Activated T-cell treated with anti-CD3 and anti-CD28 coated beads for 48 hours (primary cell): ENCODE data around the gene BIRC2.
"Not testable (repeated sequence)": the region's sequence is repeated elsewhere in the genome, so short reads cannot be mapped to it uniquely, and the experiment has no call there.

Experiments used
- DNase-seq: peaks from one replicate; pipeline ENCODE4 v3.0.0-alpha.2; 2020; ENCODE audit warnings: low read depth

The BIRC2 gene

DNA sequence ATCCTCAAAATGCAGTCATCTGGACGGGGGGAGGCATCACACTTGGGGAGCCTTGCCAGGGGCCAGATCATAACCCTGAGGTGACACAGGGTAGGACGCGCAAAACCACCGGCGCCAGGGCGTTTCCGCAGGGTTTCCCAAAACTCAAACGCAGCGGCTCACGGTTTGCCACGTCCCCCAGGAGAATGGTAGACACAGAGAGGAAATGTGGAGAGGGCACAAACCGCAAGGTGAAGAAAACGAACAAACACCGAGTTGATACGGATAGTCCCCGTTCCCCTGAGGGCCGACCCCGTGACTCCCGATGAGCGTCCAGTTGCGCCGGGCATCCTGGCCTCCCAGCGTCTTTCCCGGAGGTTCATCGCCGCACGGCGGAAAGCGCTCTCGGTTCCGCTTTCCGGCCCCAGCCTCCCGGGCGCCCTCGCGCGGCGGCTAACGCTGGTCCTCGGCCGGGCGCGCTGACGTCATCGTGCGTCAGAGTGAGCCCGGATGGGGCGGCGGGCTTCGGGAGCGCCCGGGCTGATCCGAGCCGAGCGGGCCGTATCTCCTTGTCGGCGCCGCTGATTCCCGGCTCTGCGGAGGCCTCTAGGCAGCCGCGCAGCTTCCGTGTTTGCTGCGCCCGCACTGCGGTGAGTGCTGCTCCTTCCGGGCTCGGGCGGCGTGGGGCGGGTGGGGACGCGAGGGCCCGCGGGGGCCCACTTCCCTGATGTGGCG lies at the start of gene BIRC2:
TSS of gene BIRC2 (plus strand) at position 467 of the 714 bp plus-strand sequence. CDS start 2,641 bp downstream, outside the sequence.
- DNase-seq, result peak; percentile 98

DNA sequence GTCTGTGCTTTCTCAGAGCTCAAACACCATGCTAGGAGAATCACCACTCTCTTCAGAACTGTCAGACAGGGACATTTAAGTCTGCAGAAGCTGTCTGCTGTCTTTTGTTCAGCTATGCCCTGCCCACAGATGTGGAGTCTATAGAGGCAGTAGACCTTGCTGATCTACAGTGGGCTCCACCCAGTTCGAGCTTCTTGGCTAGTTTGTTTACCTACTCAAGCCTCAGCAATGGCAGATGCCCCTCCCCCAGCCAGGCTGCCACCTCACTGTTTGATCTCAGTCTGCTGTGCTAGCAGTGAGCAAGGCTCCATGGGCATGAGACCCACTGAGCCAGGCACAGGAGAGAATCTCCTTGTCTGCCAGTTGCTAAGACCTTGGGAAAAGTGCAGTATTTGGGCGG lies 46.2 kb upstream of the BIRC2 start:
- not testable (repeated sequence) for DNase-seq

DNA sequence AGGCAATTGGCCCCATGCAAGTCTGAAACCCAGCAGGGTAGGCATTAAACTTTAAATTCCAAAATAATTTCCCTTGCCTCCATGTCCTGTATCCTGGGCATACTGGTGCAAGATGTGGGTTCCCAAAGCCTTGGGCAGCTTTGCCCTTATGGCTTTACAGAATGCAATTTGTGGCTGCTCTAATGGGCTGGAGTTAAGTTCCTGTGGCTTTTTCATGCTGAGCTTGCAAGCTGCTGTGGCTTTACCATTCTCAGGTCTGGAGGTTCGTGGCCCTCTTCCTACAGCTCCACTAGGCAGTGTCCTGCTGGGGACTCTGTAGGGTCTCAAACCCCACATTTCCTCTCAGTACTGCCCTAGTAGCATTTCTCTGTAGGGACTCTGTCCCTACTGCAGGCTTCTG lies 44.8 kb upstream of the BIRC2 start:
- DNase-seq, result no peak

DNA sequence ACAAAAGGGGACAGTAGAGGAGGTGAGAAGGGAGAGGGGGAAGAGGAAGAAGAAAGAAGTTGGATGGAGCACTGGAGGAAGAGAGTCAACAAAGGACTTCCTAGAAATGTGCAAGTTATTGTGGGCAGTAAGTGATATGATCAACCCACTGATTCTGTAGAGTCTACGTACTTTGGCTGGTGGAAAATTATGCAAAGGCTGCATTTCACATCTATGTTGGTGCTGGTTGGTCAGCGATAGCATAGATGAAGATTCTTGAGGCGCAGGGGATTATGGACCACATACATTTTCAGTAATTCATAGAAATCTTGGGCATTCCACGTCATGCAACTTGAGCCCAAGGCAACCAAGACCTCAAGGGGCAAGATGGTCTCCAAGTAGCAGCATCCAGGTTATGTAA lies 42.3 kb upstream of the BIRC2 start:
- no peak for DNase-seq

DNA sequence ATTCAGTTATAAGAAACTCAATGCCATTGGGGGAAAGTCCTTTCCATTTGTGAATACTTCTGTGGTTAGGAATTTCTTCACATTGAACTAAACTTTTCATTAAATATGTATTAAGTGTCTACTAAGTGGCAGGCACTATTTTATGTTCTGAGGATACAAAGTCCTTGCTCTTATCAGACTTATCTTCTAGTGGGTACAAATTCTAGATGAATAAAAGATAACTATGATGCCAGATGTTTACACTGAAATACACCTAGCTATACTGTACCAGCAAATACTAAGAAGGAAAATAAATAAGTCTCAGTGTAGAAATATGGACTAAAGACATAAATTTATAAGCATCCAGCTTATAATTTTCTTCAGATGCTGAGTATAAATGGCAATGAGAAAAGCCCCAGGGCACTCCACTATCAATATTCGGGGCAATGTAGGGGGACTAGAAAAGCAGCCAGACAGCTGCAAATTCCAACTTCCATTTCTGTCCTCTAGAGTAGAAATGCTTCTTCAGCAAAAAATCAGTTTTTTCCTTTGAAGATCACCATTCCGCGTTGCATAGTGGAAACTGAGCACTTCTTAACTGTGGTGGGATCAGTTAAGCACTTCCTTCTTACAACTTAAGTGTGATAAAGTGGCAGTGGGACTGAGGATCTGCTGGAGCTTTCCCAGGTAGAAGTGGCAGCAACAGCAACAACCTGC lies 41.5 kb upstream of the BIRC2 start:
- no peak for DNase-seq

DNA sequence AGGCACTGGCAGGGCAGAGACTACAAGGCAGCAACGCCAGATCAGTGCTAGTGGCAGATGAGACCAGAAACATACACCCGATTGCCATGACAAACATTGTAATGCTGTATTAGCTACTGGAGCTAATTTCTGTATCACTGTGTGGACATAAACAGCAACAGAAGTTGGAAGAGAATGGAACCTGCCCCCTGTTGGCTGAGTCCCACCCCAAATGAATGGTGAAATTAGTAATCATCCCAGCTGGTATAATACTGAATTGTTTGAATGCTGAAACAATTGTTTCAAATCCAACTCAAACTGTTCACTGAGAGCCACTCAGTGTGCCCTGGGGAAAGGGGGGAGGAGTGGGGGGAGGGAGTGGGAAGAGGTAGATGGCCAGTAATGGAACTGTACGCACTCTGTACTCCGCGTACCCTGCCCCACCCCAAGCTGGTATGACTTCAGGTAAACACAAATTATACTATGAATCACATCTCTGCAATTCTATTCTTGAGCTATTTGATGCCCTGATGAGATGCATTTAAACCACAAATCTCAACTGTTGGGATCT lies 40.9 kb upstream of the BIRC2 start:
- DNase-seq, result no peak

DNA sequence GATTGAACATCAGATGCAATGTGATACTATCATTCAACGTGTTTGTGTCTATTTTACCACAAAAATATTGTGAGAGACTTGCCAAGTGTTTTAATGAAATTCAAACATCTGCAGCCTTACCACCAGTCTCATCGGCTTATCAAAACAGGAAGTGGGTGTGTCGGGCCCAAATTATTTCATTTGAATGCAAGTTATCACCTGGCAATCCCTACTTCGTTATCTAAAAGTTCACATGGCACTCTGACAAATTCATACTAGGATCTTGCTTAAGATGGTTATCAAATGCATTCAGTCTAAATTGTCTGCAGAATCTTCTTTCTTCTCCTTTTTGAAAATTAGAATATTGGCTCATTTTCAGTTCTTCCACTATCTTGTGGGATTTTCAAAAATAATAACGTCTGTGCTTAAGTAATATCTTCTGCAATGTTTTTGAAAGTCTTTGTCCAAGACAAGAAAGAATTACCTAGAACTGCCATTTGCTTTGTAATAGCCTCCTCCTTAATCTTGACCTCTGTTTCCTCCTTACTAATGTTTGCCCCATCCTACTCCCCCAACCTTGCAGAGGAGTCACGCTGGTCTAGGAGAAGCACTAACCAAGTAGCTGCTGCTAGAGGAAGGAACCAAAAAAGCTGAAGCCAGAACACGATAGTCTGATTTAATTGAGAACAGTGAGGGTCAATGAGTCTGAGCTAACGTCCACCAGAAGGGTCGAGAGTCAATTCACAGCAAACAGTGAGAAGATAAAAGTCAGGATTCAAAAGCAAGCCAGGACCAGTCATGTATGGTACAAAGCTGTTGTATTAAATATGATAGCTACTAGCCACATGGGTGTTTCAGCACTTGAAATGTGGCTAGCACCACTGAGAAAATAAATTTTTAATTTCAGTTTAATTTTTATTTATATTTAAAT lies 39.9 kb upstream of the BIRC2 start:
- DNase-seq, result no peak

DNA sequence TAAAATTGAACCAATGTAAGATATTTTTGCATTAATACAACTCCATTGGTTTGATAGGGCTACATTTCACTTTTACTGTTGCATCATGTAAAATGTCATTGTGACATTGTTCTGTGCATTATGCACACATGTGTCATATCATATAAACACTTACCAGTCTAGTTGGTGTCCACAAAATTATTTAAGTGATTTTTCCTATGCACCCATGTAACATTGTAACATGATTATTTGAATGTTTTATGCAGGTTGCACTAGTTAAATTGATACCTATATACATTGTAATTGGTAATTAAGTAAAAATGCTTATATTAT lies 39.3 kb upstream of the BIRC2 start:
- DNase-seq, result no peak

DNA sequence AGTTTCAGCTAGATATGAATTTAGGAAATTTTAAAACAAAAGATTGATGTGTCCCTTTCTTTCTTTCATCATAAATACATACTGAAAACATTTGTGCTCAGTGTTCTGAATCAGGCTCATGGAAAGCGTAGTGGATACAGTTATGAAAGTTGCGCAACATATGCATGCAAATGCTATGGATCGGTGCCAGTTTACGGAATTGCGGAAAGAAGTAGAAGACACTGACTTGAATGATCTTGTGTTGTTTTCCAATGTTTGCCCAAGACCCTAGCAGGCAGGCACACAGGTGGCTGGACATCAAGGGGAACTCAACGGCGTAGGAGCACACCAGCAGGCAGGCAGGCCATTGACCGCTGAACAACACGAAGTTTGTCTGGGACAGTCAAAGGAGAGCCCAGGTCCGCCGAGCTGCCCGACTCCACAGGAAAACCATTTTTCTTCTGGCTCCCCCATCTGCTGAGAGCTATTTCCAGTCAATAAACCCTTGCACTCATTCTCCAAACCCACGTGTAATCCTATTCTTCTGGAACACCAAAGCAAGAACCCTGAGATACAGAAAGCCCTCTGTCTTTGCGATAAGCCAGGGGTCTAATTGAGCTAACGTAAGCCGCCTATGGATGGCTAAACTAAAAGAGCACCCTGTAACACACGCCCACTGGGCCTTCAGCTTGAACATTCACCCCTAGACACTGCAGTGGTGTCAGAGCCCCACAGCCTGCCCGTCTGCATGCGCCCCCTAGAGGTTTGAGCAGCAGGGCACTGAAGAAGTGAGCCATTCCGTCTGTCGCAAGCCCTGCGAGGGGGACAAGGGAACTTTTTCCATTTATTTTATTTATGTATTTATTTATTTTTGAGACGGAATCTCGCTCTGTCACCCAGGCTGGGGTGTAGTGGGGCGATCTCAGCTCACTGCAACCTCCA lies 37.1 kb upstream of the BIRC2 start:
- DNase-seq, result no peak

DNA sequence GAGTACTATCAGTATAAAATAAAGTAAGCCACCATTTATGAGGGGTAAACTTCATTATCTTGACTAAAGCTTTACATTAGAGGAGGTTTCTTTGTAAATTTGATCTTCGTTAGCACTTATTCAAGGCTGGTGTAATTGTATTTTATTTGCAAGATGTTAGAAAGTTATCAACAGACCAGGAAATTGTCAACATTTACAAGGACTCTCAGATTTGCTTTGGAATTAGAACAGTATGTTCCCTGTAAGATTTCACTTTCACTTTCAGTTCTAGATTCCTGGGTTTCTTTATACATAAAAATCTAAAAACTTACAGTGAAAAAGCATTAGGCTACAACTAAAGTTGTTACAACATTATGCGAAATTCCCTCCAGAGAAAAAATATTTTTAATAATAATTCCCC lies 34.3 kb upstream of the BIRC2 start:
- no peak for DNase-seq

DNA sequence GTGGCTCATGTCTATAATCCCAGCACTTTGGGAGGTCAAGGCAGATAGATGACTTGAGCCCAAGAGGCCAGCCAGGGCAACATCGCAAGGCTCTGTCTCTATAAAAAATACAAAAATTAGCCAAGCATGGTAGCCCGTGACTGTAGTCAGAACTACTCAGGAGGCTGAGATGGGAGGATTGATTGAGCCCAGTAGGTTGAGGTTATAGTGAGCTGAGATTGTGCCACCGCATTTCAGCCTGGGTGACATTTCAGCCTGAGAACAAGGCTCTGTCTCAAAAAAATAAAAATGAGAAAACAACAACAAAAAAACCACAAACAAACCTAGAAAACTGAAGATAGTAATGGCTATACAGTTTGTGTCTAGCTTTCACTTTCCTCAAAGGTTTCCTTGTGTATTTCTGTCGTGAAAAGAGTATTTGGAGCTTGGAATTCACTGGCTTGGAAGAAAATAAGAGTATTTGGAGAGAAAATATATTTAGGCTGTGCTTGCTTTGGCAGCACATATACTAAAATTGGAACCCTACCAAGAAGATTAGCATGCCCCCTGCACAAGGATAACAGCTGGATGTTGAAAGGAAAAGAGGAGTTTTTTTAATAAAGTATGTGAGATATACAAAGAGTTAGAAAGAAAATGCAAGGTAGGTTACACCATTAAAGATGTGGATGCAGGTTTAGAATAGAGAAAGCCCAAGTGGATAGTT lies 33.6 kb upstream of the BIRC2 start:
- DNase-seq, result no peak

DNA sequence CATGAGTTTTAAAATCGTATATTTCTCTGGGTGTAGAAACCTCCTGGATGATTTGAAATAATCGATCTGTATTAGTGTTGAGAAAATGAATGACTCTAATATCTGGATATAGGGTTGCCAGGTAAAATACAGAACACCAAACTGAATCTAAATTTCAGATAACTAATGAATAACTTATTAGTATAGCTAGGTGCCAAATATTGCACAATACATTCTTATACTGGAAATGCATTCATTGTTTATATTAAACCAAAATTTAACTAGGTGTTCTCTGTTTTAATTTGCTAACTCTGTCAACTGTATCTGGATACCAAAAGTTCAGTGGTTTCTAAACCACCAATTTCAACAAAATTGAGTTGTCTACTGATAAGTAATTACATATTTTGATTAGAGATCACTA lies 32.2 kb upstream of the BIRC2 start:
- no peak for DNase-seq

DNA sequence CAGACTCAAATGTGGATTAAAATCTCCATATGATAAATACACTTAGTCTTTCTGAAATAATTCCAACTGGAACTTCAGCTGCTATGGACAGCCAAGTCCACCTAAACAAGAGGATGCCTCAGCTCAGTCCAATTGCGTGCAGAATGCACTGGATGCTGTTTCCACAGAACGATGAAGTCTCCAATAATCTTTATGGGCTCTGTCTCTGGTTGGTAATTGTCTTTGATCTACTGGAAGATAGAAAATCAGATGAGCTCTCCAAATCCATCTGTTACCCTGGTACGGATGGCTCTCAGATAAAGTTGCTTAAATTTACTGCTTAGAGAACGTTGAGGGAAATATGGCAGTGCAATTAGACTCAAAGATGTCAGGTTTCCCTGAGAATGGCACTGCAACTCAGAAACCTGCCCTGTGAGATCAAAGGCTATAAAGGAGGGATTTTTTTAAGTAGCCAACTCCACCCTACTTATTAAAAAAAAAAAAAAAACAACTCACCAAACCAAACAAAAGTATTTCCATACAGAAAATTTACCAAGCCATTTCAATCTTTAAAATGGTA lies 30.6 kb upstream of the BIRC2 start:
- DNase-seq, result no peak

DNA sequence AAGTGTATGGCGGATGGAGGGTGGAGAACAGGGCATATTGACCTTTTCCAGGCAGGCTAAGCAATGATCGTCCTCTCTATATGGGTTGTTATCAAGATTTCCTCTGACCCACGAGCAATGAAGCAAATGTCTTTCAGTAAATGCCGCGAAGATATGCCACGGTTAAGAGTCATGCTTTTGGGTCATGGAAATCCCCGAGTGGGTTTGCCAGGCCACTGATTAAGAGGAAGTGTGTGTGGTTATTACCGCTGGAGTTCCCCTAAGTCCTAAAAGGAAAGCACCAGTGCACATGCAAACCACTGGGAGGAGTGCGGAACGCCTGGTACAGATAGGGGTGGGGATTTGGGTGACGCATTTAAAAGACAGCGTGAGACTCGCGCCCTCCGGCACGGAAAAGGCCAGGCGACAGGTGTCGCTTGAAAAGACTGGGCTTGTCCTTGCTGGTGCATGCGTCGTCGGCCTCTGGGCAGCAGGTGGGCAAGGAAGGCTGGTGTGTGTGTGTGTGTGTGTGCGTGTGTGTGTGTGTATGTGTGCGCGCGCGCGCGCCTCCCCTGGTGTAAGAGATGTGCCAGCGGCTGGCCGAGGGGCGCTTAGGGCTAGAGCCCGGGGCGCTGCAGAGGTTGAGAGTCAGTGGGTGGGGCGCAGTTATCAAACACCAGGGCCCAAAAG lies 29.8 kb upstream of the BIRC2 start, which contains the start of gene BIRC3:
TSS of gene BIRC3 (plus strand) at position 386 of the 669 bp plus-strand sequence. CDS start 7,026 bp downstream, outside the sequence.
- DNase-seq, result peak; percentile 81

DNA sequence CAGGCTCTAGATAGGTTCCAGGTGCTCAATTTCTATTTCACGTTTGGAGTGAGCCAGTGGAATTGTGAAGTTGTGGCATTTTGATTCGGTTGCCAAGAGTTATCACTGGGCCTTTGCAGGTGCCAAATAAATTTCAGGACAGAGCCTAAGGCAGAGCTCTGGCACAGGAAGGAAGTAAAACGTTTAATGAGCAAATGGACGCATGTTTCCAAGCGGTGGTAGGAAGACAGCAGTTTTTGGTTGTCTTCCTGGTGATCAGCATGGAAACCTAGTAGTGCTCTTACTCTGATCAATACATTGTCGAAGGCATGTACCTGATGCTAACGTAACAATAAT lies 29.3 kb upstream of the BIRC2 start:
- DNase-seq, result no peak

DNA sequence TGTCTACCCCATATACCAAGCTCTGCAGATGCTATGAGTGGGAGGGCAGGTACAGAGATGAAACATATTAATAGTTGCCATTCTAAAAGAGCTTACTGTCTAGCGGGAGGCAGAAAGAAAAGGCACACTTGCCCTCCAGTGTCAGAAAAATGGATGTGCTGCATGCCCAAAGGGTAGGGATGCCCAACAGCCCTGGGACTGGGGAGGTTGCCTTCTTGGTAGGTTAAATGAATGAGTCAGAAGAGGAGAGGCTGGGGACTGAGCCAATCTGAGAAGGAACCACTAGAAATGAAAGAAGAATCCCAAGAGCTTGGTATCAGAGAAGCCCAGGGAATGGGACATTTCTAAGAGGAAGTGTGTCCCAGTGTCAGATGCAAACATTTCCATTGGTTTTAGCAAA lies 28.5 kb upstream of the BIRC2 start:
- peak; percentile 49 for DNase-seq

DNA sequence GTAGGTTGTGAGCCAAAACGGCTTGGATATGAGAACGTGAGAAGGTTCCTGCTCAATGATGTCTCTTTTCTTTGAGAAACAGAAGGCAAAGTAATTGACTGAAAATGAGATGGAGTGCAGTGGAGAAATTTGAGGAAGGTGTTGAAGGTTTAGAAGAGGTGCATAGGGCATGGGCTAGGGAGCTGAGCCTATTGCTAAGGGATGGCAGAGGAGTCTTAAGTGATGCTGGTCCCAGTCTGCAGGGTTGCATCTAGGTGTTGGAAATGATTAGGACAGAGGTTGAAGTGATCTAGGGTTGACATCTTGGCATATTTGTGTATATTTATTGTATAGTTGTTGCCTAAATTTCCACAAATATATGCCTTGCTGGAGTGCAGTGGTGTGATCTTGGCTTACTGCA lies 27.5 kb upstream of the BIRC2 start:
- no peak for DNase-seq

DNA sequence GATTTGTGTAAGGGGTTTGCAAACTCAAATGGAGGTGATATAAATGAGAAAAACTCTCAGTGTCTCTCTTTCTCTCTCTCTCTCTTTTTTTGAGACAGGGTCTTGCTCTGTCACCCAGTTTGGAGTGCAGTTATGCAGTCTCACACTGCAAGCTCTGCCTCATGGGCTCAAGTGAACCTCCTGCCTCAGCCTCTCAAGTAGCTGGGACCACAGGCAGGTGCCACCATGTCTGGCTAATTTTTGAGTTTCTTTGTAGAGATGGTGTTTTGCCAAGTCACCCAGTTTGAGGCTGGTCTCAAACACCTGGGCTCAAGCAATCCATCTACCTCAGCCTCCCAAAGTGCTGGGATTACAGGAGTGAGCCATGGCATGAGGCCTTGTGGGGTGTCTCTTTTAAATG lies 26.8 kb upstream of the BIRC2 start:
- DNase-seq, result no peak

DNA sequence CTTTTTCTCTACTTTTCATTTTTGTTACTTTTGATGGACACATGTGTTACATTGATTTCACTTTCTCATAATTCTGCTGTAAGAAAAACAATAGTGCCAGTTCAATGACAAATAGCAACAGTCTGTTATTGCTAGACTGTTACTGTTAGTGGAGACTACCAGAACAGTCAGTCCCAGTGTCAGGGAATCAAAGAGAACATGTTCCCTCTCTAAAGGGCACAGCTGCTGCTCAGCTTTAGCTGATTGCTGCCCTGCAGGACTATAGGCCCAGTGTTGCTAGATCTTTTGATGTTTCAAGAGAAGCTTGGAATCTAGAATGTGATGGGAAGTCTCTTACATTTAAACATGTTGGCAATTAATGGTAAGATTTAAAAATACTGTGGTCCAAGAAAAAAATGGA lies 26.3 kb upstream of the BIRC2 start:
- no peak for DNase-seq

DNA sequence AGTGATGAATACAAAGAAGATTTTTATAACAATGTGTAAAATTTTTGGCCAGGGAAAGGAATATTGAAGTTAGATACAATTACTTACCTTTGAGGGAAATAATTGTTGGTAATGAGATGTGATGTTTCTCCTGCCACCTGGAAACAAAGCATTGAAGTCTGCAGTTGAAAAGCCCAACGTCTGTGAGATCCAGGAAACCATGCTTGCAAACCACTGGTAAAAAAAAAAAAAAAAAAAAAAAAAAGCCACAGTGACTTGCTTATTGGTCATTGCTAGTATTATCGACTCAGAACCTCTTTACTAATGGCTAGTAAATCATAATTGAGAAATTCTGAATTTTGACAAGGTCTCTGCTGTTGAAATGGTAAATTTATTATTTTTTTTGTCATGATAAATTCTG lies 24.5 kb upstream of the BIRC2 start:
- DNase-seq, result no peak
